ENCODE measurements around the gene PRSS21. TPM values are rescaled to one million over a fixed set of nuclear protein-coding genes. Genes with fewer than 3 reads are reported as not detected.

The PRSS21 gene
- total and polyA plus RNA-seq, 9 donors = 0.20 to 0.30 TPM; not detected in 7

Other genes with a start within 250 kb of the PRSS21 start
- gene KCTD5, start 134.7 kb upstream of the PRSS21 start, total RNA-seq = 15.6 TPM
- gene KCTD5, start 134.7 kb upstream of the PRSS21 start, polyA plus RNA-seq (ENCODE audit: insufficient read depth in 1 of 8, insufficient read length in 8 of 8, low replicate concordance in 1 of 8) = 10 to 100 TPM; 20.7 to 27.1 (median 23.2) TPM
- 0.75 TPM for gene PRSS27, start 97.0 kb upstream of the PRSS21 start, total RNA-seq
- gene PRSS27, start 97.0 kb upstream of the PRSS21 start, polyA plus RNA-seq (ENCODE audit: insufficient read depth in 1 of 8, insufficient read length in 8 of 8, low replicate concordance in 1 of 8) = 1 to 10 TPM in 7 of 8 donors, under 1 TPM in 1; 0.92 to 1.8 (median 1.6) TPM
- gene SRRM2, start 64.6 kb upstream of the PRSS21 start, total RNA-seq = 103 TPM
- 100 to 1,000 TPM; 377 to 610 (median 519) TPM for gene SRRM2, start 64.6 kb upstream of the PRSS21 start, polyA plus RNA-seq (ENCODE audit: insufficient read depth in 1 of 8, insufficient read length in 8 of 8, low replicate concordance in 1 of 8)
- 218 TPM for gene ELOB, start 40.0 kb upstream of the PRSS21 start, total RNA-seq
- gene ELOB, start 40.0 kb upstream of the PRSS21 start, polyA plus RNA-seq (ENCODE audit: insufficient read depth in 1 of 8, insufficient read length in 8 of 8, low replicate concordance in 1 of 8) = 100 to 1,000 TPM; 162 to 228 (median 189) TPM
- gene PRSS33, start 29.7 kb upstream of the PRSS21 start, total RNA-seq = not detected
- not detected for gene PRSS33, start 29.7 kb upstream of the PRSS21 start, polyA plus RNA-seq (ENCODE audit: insufficient read depth in 1 of 8, insufficient read length in 8 of 8, low replicate concordance in 1 of 8)
- gene PRSS41, start 18.8 kb upstream of the PRSS21 start, total RNA-seq = not detected
- gene PRSS41, start 18.8 kb upstream of the PRSS21 start, polyA plus RNA-seq (ENCODE audit: insufficient read depth in 1 of 8, insufficient read length in 8 of 8, low replicate concordance in 1 of 8) = not detected
- 0.49 TPM for gene ZG16B, start 13.1 kb downstream of the PRSS21 start, total RNA-seq
- under 1 TPM in 7 of 8 donors, not detected in 1; 0.28 to 0.61 (median 0.38) TPM for gene ZG16B, start 13.1 kb downstream of the PRSS21 start, polyA plus RNA-seq (ENCODE audit: insufficient read depth in 1 of 8, insufficient read length in 8 of 8, low replicate concordance in 1 of 8)
- not detected for gene PRSS22, start 40.9 kb downstream of the PRSS21 start, total RNA-seq
- under 1 TPM in 2 of 8 donors, not detected in 6; 0.94 TPM for gene PRSS22, start 40.9 kb downstream of the PRSS21 start, polyA plus RNA-seq (ENCODE audit: insufficient read depth in 1 of 8, insufficient read length in 8 of 8, low replicate concordance in 1 of 8)
- 22.0 TPM for gene FLYWCH2, start 66.0 kb downstream of the PRSS21 start, total RNA-seq
- 10 to 100 TPM; 13.8 to 23.3 (median 21.4) TPM for gene FLYWCH2, start 66.0 kb downstream of the PRSS21 start, polyA plus RNA-seq (ENCODE audit: insufficient read depth in 1 of 8, insufficient read length in 8 of 8, low replicate concordance in 1 of 8)
- 7.8 TPM for gene FLYWCH1, start 94.7 kb downstream of the PRSS21 start, total RNA-seq
- gene FLYWCH1, start 94.7 kb downstream of the PRSS21 start, polyA plus RNA-seq (ENCODE audit: insufficient read depth in 1 of 8, insufficient read length in 8 of 8, low replicate concordance in 1 of 8) = 10 to 100 TPM; 13.9 to 28.5 (median 17.7) TPM
- 5.6 TPM for gene KREMEN2, start 147.0 kb downstream of the PRSS21 start, total RNA-seq
- gene KREMEN2, start 147.0 kb downstream of the PRSS21 start, polyA plus RNA-seq (ENCODE audit: insufficient read depth in 1 of 8, insufficient read length in 8 of 8, low replicate concordance in 1 of 8) = 10 to 100 TPM in 3 of 8 donors, 1 to 10 TPM in 5; 3.5 to 22.0 (median 9.1) TPM
- 4.3 TPM for gene PAQR4, start 152.1 kb downstream of the PRSS21 start, total RNA-seq
- gene PAQR4, start 152.1 kb downstream of the PRSS21 start, polyA plus RNA-seq (ENCODE audit: insufficient read depth in 1 of 8, insufficient read length in 8 of 8, low replicate concordance in 1 of 8) = 10 to 100 TPM in 1 of 8 donors, 1 to 10 TPM in 7; 6.0 to 14.4 (median 9.3) TPM
- gene PKMYT1, start 163.2 kb downstream of the PRSS21 start, total RNA-seq = 3.6 TPM
- 10 to 100 TPM; 10.4 to 19.4 (median 14.2) TPM for gene PKMYT1, start 163.2 kb downstream of the PRSS21 start, polyA plus RNA-seq (ENCODE audit: insufficient read depth in 1 of 8, insufficient read length in 8 of 8, low replicate concordance in 1 of 8)
- gene CLDN9, start 195.7 kb downstream of the PRSS21 start, total RNA-seq = 0.40 TPM
- gene CLDN9, start 195.7 kb downstream of the PRSS21 start, polyA plus RNA-seq (ENCODE audit: insufficient read depth in 1 of 8, insufficient read length in 8 of 8, low replicate concordance in 1 of 8) = 1 to 10 TPM in 5 of 8 donors, under 1 TPM in 3; 0.36 to 3.0 (median 1.5) TPM
- 0.09 TPM for gene CLDN6, start 200.9 kb downstream of the PRSS21 start, total RNA-seq
- 1 to 10 TPM in 2 of 8 donors, under 1 TPM in 5, not detected in 1; 0.16 to 4.6 (median 0.43) TPM for gene CLDN6, start 200.9 kb downstream of the PRSS21 start, polyA plus RNA-seq (ENCODE audit: insufficient read depth in 1 of 8, insufficient read length in 8 of 8, low replicate concordance in 1 of 8)
- 39.8 TPM for gene TNFRSF12A, start 203.1 kb downstream of the PRSS21 start, total RNA-seq
- gene TNFRSF12A, start 203.1 kb downstream of the PRSS21 start, polyA plus RNA-seq (ENCODE audit: insufficient read depth in 1 of 8, insufficient read length in 8 of 8, low replicate concordance in 1 of 8) = 10 to 100 TPM; 26.4 to 65.2 (median 42.8) TPM
- gene HCFC1R1, start 206.7 kb downstream of the PRSS21 start, total RNA-seq = 77.9 TPM
- 100 to 1,000 TPM in 2 of 8 donors, 10 to 100 TPM in 6; 68.0 to 138 (median 91.4) TPM for gene HCFC1R1, start 206.7 kb downstream of the PRSS21 start, polyA plus RNA-seq (ENCODE audit: insufficient read depth in 1 of 8, insufficient read length in 8 of 8, low replicate concordance in 1 of 8)
- gene THOC6, start 206.8 kb downstream of the PRSS21 start, total RNA-seq = 15.0 TPM
- 10 to 100 TPM; 19.6 to 25.5 (median 22.0) TPM for gene THOC6, start 206.8 kb downstream of the PRSS21 start, polyA plus RNA-seq (ENCODE audit: insufficient read depth in 1 of 8, insufficient read length in 8 of 8, low replicate concordance in 1 of 8)
- gene BICDL2, start 219.7 kb downstream of the PRSS21 start, total RNA-seq = not detected
- gene BICDL2, start 219.7 kb downstream of the PRSS21 start, polyA plus RNA-seq (ENCODE audit: insufficient read depth in 1 of 8, insufficient read length in 8 of 8, low replicate concordance in 1 of 8) = under 1 TPM in 5 of 8 donors, not detected in 3; 0.02 to 0.66 (median 0.23) TPM
- gene MMP25, start 229.3 kb downstream of the PRSS21 start, total RNA-seq = 0.58 TPM
- gene MMP25, start 229.3 kb downstream of the PRSS21 start, polyA plus RNA-seq (ENCODE audit: insufficient read depth in 1 of 8, insufficient read length in 8 of 8, low replicate concordance in 1 of 8) = 1 to 10 TPM; 1.4 to 3.0 (median 1.8) TPM
- gene IL32, start 248.4 kb downstream of the PRSS21 start, total RNA-seq = 50.2 TPM
- gene IL32, start 248.4 kb downstream of the PRSS21 start, polyA plus RNA-seq (ENCODE audit: insufficient read depth in 1 of 8, insufficient read length in 8 of 8, low replicate concordance in 1 of 8) = 100 to 1,000 TPM in 6 of 8 donors, 10 to 100 TPM in 2; 28.9 to 166 (median 119) TPM

Data from muscle of leg (tissue), 9 donors.